SJSA1 (cell line): ENCODE data around the gene PDIA2. TPM values are rescaled to one million over a fixed set of nuclear protein-coding genes. Genes with fewer than 3 reads are reported as not detected.
"Not testable (repeated sequence)": the region's sequence is repeated elsewhere in the genome, so short reads cannot be mapped to it uniquely, and the experiment has no call there.

Source experiments
- DNase-seq, 2 experiments: peaks; one replicate each; pipeline ENCODE4 v3.0.0-alpha.2; 2015 to 2020; ENCODE audit warnings: low spot score in 2 of 2, low read depth in 1 of 2
- H3K27ac ChIP-seq: fragments of 250-450 bp; sonication (Bioruptor Pico); 2 replicates; pipeline ENCODE4 v1.5.1; 2020; ENCODE audit warnings: mild to moderate bottlenecking, moderate library complexity
- H3K27me3 ChIP-seq: fragments of 250-450 bp; sonication (Bioruptor Pico); replicated peaks from 2 replicates; pipeline ENCODE4 v1.5.1; 2020; ENCODE audit warnings: mild to moderate bottlenecking, moderate library complexity
- H3K36me3 ChIP-seq: fragments of 250-450 bp; sonication (Bioruptor Pico); 2 replicates; pipeline ENCODE4 v1.5.1; 2020; ENCODE audit warnings: mild to moderate bottlenecking
- H3K4me1 ChIP-seq: fragments of 250-450 bp; sonication (Bioruptor Pico); replicated peaks from 2 replicates; pipeline ENCODE4 v1.6.1; 2021; ENCODE audit warnings: mild to moderate bottlenecking
- H3K4me3 ChIP-seq: fragments of 250-450 bp; sonication (Bioruptor Pico); 2 replicates; pipeline ENCODE4 v1.5.1; 2020; ENCODE audit warnings: mild to moderate bottlenecking
- H3K9me3 ChIP-seq: fragments of 250-450 bp; sonication (Bioruptor Pico); replicated peaks from 2 replicates; pipeline ENCODE4 v1.5.1; 2020; ENCODE audit warnings: mild to moderate bottlenecking
- total RNA-seq: library from RNA; depleted of rRNA; stranded (reverse); fragments of >200 nt; shearing (Covaris generic); gene quantifications from 2 replicates; pipeline ENCODE4 v1.2.3, GENCODE V29; 2014; rRNA removed

Gene PDIA2
- total RNA-seq, 1 experiment from 2014 or later, result not detected

DNA sequence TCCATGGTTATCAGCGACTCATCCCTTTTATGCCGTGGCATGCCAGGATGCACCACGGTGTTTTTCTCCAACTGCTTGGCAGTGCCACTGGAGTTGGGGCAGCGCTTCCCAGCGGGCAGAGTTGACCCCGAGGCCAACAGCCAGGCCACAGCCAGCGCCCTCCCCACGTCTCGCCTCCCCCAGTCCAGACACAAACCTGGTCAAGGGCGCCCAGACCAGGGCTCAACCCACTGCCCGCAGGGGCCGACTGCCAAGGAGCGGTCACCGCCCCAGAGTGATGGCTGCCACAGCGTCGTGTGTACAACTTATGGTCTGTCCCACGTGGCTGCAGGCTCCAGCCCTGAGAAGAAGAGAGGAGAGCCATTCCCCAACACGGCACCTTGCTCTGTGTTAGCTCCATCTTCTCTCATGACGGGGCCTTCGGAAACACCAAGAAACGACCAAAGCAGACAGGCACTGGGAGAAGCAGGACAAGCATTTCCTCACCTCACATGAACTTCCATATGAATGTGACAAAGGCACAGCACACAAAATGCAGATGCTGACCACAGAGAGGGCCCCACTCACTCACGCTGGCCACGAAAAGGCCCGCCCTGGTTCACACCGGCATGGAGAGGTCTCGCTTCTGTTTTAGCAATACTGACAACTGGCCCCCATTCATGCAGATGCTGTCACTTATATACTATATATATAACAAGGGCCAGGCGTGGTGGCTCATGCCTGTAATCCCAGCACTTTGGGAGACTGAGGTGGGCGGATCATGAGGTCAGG is 42.6 kb downstream of the PDIA2 start:
- DNase-seq, result no peak
- Histone ChIP-seq H3K27me3 (no peaks in the 10 kb centered on the region), H3K9me3 (no peaks in the 10 kb centered on the region), H3K27ac (no peak overlapping the region), H3K4me3 (no peak overlapping the region), H3K4me1 (peaks cover 18% of the 10 kb centered on the region), H3K36me3 (0 out of 2 replicates have a peak, but pooled peaks cover 3% of the 10 kb centered on the region)

DNA sequence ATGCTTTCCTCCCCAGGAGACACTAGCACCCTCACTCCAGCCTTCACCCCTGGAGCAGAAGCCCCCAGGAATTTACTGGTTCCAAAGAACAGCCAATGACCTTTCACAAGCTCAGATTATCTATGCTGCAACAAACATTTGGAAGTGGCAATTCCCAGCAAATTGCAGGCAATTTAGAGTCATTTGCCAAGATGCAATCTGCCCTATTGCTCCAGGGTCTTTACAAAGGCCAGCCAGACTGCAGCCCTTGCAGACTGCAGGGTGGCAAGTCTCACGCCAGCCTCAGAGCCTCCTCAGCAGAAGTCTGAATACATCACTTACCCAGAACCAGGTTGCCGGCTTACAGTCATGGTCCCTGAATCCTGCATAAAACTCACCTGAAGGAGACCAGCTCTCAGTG is 47.8 kb downstream of the PDIA2 start:
- Histone ChIP-seq H3K9me3 (no peaks in the 10 kb centered on the region), H3K27ac (no peak overlapping the region), H3K4me1 (peaks cover 18% of the 10 kb centered on the region), H3K36me3 (no peaks in the 10 kb centered on the region), H3K4me3 (no peak overlapping the region), H3K27me3 (no peaks in the 10 kb centered on the region)
- DNase-seq, result no peak

DNA sequence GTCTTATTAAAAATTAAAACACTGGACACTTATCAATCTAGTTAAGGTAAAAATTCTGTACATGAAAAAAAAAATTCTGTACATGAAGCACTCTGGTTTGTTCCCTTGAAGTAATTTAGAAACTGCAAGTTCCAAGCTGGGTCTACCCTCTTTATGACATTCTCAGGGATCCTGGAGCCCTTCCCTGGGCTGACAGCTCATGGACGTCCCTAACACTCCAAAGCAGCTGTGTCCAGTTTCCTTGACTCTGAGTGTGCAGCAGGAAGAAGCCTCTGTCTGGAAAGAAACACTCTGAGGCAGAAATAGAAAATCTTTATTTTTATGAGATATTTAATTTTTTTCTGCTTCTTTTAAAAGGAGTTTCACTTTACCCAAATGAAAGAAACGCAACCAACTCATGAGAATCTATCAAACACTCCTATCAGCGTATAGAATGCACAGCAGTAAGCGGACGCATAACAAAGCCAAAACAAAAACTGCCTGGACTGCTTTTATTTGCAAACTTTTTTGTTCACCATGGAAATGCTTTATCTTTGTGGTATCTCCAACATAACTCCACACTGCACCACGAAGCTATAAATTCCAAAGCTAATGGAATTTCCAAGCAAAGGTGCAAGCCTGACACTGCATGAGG is 48.3 kb downstream of the PDIA2 start:
- H3K27me3 ChIP-seq, H3K27ac ChIP-seq, H3K9me3 ChIP-seq, DNase-seq, H3K36me3 ChIP-seq, H3K4me3 ChIP-seq: not testable (repeated sequence)
- peaks cover 18% of the 10 kb centered on the region for H3K4me1 ChIP-seq

DNA sequence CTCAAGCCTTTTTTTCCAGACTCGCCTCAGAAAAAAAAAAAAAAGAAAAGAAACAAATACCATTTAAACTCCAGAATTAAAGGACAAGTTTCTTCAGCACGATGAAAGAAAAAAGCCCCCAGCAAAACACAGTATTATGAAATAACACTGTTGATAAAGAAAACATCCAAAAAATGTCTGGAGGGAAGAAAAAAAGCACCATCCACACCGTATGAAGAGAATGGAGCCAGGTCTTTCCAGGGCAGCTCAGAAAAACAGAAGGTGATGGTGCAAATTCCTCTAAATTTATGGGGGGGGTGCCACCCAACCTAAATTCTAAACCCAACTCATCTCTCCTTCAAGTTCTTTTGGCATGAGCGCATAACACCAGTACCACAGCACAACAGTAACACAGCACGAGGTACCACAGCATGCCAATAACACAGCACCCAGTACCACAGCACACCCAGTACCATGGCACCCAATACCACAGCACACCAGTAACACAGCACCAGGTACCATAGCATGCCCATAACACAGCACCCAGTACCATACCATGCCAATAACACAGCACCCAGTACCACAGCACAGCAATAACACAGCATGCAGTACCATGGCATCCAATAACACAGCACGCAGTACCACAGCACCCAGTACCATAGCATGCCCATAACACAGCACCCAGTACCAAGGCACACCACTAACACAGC is 50.6 kb downstream of the PDIA2 start:
- H3K27me3 ChIP-seq, result no peaks in the 10 kb centered on the region
- H3K36me3 ChIP-seq, result no peaks in the 10 kb centered on the region
- H3K4me3 ChIP-seq, result no peak overlapping the region
- H3K9me3 ChIP-seq, result no peaks in the 10 kb centered on the region
- H3K4me1 ChIP-seq, result no peaks in the 10 kb centered on the region; the same call in 1 of the 2 replicates
- no peak overlapping the region for H3K27ac ChIP-seq
- DNase-seq, result no peak

DNA sequence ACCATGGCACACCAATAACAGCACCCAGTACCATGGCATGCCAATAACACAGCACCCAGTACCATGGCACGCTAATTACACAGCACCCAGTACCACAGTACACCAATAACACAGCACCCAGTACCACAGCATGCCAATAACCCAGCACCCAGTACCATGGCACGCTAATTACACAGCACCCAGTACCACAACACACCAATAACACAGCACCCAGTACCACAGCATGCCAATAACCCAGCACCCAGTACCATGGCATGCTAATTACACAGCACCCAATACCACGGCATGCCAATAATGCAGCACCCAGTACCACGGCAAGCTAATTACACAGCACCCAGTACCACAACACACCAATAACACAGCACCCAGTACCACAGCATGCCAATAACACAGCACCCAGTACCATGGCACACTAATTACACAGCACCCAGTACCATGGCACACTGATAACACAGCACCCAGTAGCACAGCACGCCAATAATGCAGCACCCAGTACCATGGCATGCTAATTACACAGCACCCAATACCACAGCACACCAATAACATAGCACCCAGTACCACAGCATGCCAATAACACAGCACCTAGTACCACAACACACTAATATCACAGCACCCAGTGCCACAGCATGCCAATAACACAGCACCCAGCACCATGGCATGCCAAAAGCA is 51.3 kb downstream of the PDIA2 start:
- H3K27me3 ChIP-seq, H3K9me3 ChIP-seq, H3K4me3 ChIP-seq, H3K36me3 ChIP-seq, H3K27ac ChIP-seq, H3K4me1 ChIP-seq, DNase-seq: not testable (repeated sequence)

DNA sequence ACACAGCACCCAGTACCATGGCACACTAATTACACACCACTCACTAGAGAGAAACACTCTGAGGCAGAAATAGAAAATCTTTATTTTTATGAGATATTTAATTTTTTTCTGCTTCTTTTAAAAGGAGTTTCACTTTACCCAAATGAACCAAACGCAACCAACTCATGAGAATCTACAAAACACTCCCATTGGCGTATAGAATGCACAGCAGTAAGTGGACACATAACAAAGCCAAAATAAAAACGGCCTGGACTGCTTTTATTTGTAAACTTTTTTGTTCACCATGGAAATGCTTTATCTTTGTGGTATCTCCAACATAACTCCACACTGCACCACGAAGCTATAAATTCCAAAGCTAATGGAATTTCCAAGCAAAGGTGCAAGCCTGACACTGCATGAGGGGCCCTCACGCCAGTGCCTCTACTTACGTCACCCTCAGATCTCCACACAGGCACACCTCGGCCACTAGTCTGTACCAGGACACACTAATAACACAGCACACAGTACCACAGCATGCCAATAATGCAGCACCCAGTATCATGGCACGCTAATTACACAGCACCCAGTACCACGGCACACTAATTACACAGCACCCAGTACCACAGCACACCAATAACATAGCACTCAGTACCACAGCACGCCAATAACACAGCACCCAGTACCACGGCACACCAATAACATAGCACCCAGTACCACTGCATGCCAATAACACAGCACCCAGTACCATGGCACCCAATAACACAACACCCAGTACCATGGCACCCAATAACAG is 52.1 kb downstream of the PDIA2 start:
- not testable (repeated sequence) for H3K4me3 ChIP-seq, H3K27me3 ChIP-seq, H3K27ac ChIP-seq, H3K36me3 ChIP-seq, DNase-seq, H3K9me3 ChIP-seq, H3K4me1 ChIP-seq

DNA sequence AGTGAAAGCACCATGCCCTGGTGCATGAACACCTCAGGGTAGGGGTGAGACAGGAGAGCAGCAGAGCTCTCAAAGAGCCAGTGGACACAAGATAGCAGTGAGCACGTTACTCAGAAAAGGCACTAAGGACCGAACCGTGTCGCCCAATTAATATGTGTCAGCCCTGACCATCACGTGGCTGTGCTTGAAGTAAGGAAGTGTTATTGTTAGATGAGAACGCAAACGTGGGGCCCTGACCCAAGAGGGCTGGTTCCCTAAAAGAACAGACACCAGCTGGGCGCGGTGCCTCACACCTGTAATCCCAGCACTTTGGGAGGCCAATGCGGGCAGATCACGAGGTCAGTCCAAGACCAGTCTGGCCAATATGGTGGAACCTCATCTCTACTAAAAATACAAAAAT is 53.3 kb downstream of the PDIA2 start:
- Histone ChIP-seq H3K9me3 (no peaks in the 10 kb centered on the region), H3K27ac (no peak overlapping the region), H3K4me1 (no peaks in the 10 kb centered on the region), H3K4me3 (no peak overlapping the region), H3K27me3 (no peaks in the 10 kb centered on the region), H3K36me3 (no peaks in the 10 kb centered on the region)
- no peak for DNase-seq

Other genes starting within 250 kb of the PDIA2 start
- 10.1 and 20.8 TPM in 2 replicates for gene POLR3K, start 229.6 kb upstream of the PDIA2 start, total RNA-seq
- 30.2 and 37.0 TPM in 2 replicates for gene SNRNP25, start 229.3 kb upstream of the PDIA2 start, total RNA-seq
- 21.4 and 23.4 TPM in 2 replicates for gene RHBDF1, start 210.5 kb upstream of the PDIA2 start, total RNA-seq
- gene MPG, start 204.9 kb upstream of the PDIA2 start, total RNA-seq, result 102 and 173 TPM in 2 replicates
- gene NPRL3, start 144.5 kb upstream of the PDIA2 start, total RNA-seq, result 7.5 and 11.2 TPM in 2 replicates
- gene HBZ, start 130.5 kb upstream of the PDIA2 start, total RNA-seq, result not detected in 2 replicates
- gene HBM, start 117.2 kb upstream of the PDIA2 start, total RNA-seq, result not detected in 2 replicates
- not detected in 2 replicates for gene HBA2, start 110.3 kb upstream of the PDIA2 start, total RNA-seq
- gene HBA1, start 106.5 kb upstream of the PDIA2 start, total RNA-seq, result not detected in 2 replicates
- not detected in 2 replicates for gene HBQ1, start 102.7 kb upstream of the PDIA2 start, total RNA-seq
- gene LUC7L, start 53.7 kb upstream of the PDIA2 start, total RNA-seq, result 47.1 and 53.3 TPM in 2 replicates
- 99.5 and 102 TPM in 2 replicates for gene FAM234A, start 48.3 kb upstream of the PDIA2 start, total RNA-seq
- gene RGS11, start 7.2 kb upstream of the PDIA2 start, total RNA-seq, result not detected in 2 replicates
- gene ARHGDIG, start 2.6 kb upstream of the PDIA2 start, total RNA-seq, result not detected in 2 replicates
- 18.5 and 26.4 TPM in 2 replicates for gene AXIN1, start 69.6 kb downstream of the PDIA2 start, total RNA-seq
- gene MRPL28, start 87.4 kb downstream of the PDIA2 start, total RNA-seq, result 150 and 154 TPM in 2 replicates
- 34.9 and 39.7 TPM in 2 replicates for gene PGAP6, start 98.8 kb downstream of the PDIA2 start, total RNA-seq
- 62.7 and 82.9 TPM in 2 replicates for gene NME4, start 114.0 kb downstream of the PDIA2 start, total RNA-seq
- gene DECR2, start 118.7 kb downstream of the PDIA2 start, total RNA-seq, result 0.69 and 5.8 TPM in 2 replicates
- gene RAB11FIP3, start 142.5 kb downstream of the PDIA2 start, total RNA-seq, result 21.1 and 23.6 TPM in 2 replicates
- 44.4 and 46.1 TPM in 2 replicates for gene CAPN15, start 244.5 kb downstream of the PDIA2 start, total RNA-seq